NCI-H128 (cell line): Measurements from ENCODE around the gene LGI2.

Experiments
- DNase-seq: peaks from one replicate; lab custom pipeline; 2025; ENCODE audit not compliant: unreplicated experiment; lab: John Stamatoyannopoulos, UW

LGI2 gene

GRCh38 chr4:24999392-25000089 is 31.2 kb downstream of the LGI2 start:
- no peak for DNase-seq

- no peak for DNase-seq
These were observed 35.3 kb downstream of the LGI2 start for GRCh38 chr4:24995346-24995919.

- DNase-seq: no peak
These were observed 37.1 kb downstream of the LGI2 start for GRCh38 chr4:24993551-24994080.

- no peak for DNase-seq
These were observed 37.8 kb downstream of the LGI2 start for GRCh38 chr4:24992968-24993367.

- no peak for DNase-seq
These were observed 39.7 kb downstream of the LGI2 start for GRCh38 chr4:24991015-24991414.

- DNase-seq: no peak
These were observed 41.4 kb downstream of the LGI2 start for GRCh38 chr4:24989327-24989726.

GRCh38 chr4:24988776-24989175 is 42.0 kb downstream of the LGI2 start:
- DNase-seq: no peak

GRCh38 chr4:24984602-24985532 is 45.9 kb downstream of the LGI2 start:
- DNase-seq: no peak

GRCh38 chr4:24980740-24981139 is 50.0 kb downstream of the LGI2 start:
- no peak for DNase-seq

- peak; percentile 7 for DNase-seq
These were observed 50.6 kb downstream of the LGI2 start for GRCh38 chr4:24980064-24980690.

- no peak for DNase-seq
These were observed 51.2 kb downstream of the LGI2 start for GRCh38 chr4:24979554-24979953.

- DNase-seq: no peak
These were observed 52.3 kb downstream of the LGI2 start for GRCh38 chr4:24978291-24979075.

- no peak for DNase-seq
These were observed 55.2 kb downstream of the LGI2 start for GRCh38 chr4:24975510-24975909.

- no peak for DNase-seq
These were observed 56.8 kb downstream of the LGI2 start for GRCh38 chr4:24973747-24974601.

GRCh38 chr4:24973404-24973746 is 57.4 kb downstream of the LGI2 start:
- no peak for DNase-seq

GRCh38 chr4:24971192-24971591 is 59.6 kb downstream of the LGI2 start:
- no peak for DNase-seq

- DNase-seq: no peak
These were observed 60.1 kb downstream of the LGI2 start for GRCh38 chr4:24970635-24971034.

- no peak for DNase-seq
These were observed 60.6 kb downstream of the LGI2 start for GRCh38 chr4:24970191-24970590.

GRCh38 chr4:24969486-24969885 is 61.3 kb downstream of the LGI2 start:
- DNase-seq: no peak

GRCh38 chr4:24968992-24969391 is 61.8 kb downstream of the LGI2 start:
- no peak for DNase-seq
